ENCODE results near the gene LSR. TPM values are rescaled to one million over a fixed set of nuclear protein-coding genes. Genes with fewer than 3 reads are reported as not detected.

Gene LSR
- total RNA-seq, 1 donor from 2014 or later = 79.4 TPM

GRCh38 chr19:35313587-35313986 is 64.8 kb downstream of the LSR start:
- Histone ChIP-seq H3K36me3 (no peaks in the 10 kb centered on the region), H3K27ac (no peak overlapping the region), H3K9me3 (no peaks in the 10 kb centered on the region), H3K4me3 (no peak overlapping the region), H3K27me3 (no peaks in the 10 kb centered on the region), H3K4me1 (no peaks in the 10 kb centered on the region)
- no peak for DNase-seq (ENCODE audit: low spot score in 2 of 2)
- TF ChIP-seq, protein P1, sequence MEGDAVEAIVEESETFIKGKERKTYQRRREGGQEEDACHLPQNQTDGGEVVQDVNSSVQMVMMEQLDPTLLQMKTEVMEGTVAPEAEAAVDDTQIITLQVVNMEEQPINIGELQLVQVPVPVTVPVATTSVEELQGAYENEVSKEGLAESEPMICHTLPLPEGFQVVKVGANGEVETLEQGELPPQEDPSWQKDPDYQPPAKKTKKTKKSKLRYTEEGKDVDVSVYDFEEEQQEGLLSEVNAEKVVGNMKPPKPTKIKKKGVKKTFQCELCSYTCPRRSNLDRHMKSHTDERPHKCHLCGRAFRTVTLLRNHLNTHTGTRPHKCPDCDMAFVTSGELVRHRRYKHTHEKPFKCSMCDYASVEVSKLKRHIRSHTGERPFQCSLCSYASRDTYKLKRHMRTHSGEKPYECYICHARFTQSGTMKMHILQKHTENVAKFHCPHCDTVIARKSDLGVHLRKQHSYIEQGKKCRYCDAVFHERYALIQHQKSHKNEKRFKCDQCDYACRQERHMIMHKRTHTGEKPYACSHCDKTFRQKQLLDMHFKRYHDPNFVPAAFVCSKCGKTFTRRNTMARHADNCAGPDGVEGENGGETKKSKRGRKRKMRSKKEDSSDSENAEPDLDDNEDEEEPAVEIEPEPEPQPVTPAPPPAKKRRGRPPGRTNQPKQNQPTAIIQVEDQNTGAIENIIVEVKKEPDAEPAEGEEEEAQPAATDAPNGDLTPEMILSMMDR (IDR thresholded peaks at IDR 0.05) = no peak
- intact Hi-C loops (cut with DNase I) = no loop called here

- intact Hi-C loops (cut with DNase I) = no loop called here
- H3K27ac ChIP-seq = no peak overlapping the region
- no peak for DNase-seq (ENCODE audit: low spot score in 2 of 2)
Observed at GRCh38 chr19:35314031-35314430, 65.2 kb downstream of the LSR start.

DNA sequence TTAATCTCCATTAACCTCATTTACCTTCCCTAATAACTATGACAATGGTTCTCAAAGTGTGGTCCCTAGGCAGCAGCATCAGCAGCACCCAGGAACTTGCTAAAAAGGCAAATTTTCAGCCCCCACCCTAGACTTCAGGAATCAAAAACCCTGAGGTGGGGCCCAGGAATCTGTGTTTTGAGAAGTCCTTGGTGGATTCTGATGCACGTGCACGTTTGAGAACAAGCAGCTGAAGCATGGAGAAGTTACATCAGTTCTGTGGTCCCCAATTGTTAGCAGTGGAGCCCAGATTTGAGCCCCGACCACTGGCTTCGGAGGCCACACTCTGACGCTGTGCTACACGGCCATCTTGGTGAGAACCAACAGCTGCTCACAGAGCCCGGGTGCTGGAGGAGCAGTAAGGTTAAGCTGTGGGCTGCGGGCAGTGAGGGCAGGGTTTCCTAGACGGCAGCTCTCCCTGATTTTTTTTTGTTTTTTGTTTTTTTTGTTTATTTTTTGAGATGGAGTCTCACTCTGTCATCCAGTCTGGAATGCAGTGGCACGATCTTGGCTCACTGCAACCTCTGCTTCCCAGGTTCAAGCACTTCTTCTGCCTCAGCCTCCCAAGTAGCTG is 66.2 kb downstream of the LSR start:
- no peak overlapping the region for H3K27ac ChIP-seq
- DNase-seq (ENCODE audit: low spot score in 2 of 2) = no peak
- intact Hi-C loops (cut with DNase I) = no loop called here
- H3K4me1 ChIP-seq = no peaks in the 10 kb centered on the region
- H3K36me3 ChIP-seq = no peaks in the 10 kb centered on the region
- H3K4me3 ChIP-seq = no peak overlapping the region
- H3K27me3 ChIP-seq = no peaks in the 10 kb centered on the region
- TF ChIP-seq, protein P1 (IDR thresholded peaks at IDR 0.05) = no peak
- no peaks in the 10 kb centered on the region for H3K9me3 ChIP-seq

More at GRCh38 chr19:35314031-35314430, 65.2 kb downstream of the LSR start:
- Histone ChIP-seq H3K9me3 (no peaks in the 10 kb centered on the region), H3K36me3 (no peaks in the 10 kb centered on the region), H3K4me1 (no peaks in the 10 kb centered on the region), H3K27me3 (no peaks in the 10 kb centered on the region), H3K4me3 (no peak overlapping the region)
- TF ChIP-seq, protein P1 (IDR thresholded peaks at IDR 0.05) = no peak

DNA sequence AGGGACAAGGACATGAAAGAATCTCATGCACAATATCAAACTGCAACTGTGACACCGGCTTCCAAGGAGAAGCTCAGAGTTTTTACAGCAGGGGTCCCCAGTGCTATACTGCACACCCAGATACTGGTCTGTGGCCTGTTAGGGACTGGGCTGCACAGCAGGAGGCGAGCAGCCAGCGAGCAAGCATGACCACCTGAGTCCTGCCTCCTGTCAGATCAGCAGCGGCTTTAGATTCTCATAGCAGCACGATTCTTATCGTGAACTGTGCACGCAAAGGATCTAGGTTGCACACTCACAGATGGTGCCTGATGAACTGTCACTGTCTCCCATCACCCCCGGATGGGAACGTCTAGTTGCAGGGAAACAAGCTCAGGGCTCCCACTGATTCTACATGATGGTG is 67.1 kb downstream of the LSR start:
- intact Hi-C loops (cut with DNase I) = no loop called here
- Histone ChIP-seq H3K27me3 (no peaks in the 10 kb centered on the region), H3K4me3 (no peak overlapping the region)

DNA sequence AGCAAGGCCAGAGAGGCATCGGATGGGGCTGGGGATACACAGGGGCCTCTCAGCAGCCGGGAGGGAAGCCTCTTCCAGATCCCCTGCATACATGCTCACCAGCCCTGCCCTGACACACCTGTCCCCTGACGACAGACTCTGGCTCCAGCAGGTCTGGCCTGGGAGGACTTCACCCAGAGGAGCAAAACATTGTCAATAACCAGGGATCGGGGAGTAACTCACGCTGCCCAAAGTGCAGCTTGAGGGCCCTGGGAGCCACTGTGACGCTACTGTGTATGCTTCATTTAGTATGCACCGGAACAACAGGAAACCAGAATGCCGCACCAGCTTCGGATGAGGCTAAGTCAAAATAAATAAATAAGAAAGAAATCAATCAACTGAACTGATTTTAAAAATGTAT is 67.8 kb downstream of the LSR start:
- no peak overlapping the region for H3K27ac ChIP-seq
- H3K4me1 ChIP-seq = no peaks in the 10 kb centered on the region
- TF ChIP-seq, protein P1 (IDR thresholded peaks at IDR 0.05) = no peak
- H3K9me3 ChIP-seq = no peaks in the 10 kb centered on the region
- no peak for DNase-seq (ENCODE audit: low spot score in 2 of 2)
- no peaks in the 10 kb centered on the region for H3K27me3 ChIP-seq
- H3K4me3 ChIP-seq = no peak overlapping the region
- no peaks in the 10 kb centered on the region for H3K36me3 ChIP-seq
- intact Hi-C loops (cut with DNase I) = no loop called here

More for the DNA sequence above, 67.1 kb downstream of the LSR start:
- H3K27ac ChIP-seq = no peak overlapping the region
- no peaks in the 10 kb centered on the region for H3K4me1 ChIP-seq
- no peak for DNase-seq (ENCODE audit: low spot score in 2 of 2)
- TF ChIP-seq, protein P1 (IDR thresholded peaks at IDR 0.05) = no peak
- H3K36me3 ChIP-seq = no peaks in the 10 kb centered on the region
- no peaks in the 10 kb centered on the region for H3K9me3 ChIP-seq

Other genes starting within 250 kb of the LSR start
- gene GRAMD1A, start 248.7 kb upstream of the LSR start, total RNA-seq = 103 TPM
- 20.8 TPM for gene SCN1B, start 218.5 kb upstream of the LSR start, total RNA-seq
- gene HPN, start 207.3 kb upstream of the LSR start, total RNA-seq = 0.85 TPM
- gene FXYD3, start 133.2 kb upstream of the LSR start, total RNA-seq = not detected
- gene LGI4, start 113.9 kb upstream of the LSR start, total RNA-seq = 59.3 TPM
- 34.8 TPM for gene FXYD1, start 110.2 kb upstream of the LSR start, total RNA-seq
- gene FXYD7, start 105.7 kb upstream of the LSR start, total RNA-seq = not detected
- gene FXYD5, start 94.3 kb upstream of the LSR start, total RNA-seq = 138 TPM
- not detected for gene FAM187B, start 20.3 kb upstream of the LSR start, total RNA-seq
- 116 TPM for gene USF2, start 20.0 kb downstream of the LSR start, total RNA-seq
- gene HAMP, start 33.5 kb downstream of the LSR start, total RNA-seq = not detected
- not detected for gene MAG, start 43.2 kb downstream of the LSR start, total RNA-seq
- 0.75 TPM for gene CD22, start 80.2 kb downstream of the LSR start, total RNA-seq
- gene FFAR1, start 98.9 kb downstream of the LSR start, total RNA-seq = not detected
- not detected for gene FFAR3, start 109.5 kb downstream of the LSR start, total RNA-seq
- not detected for gene GPR42, start 122.1 kb downstream of the LSR start, total RNA-seq
- gene FFAR2, start 199.3 kb downstream of the LSR start, total RNA-seq = not detected
- not detected for gene KRTDAP, start 241.5 kb downstream of the LSR start, total RNA-seq